Right atrium auricular region (tissue), 2 donors: Measurements from ENCODE around the gene S100A12. TPM values are rescaled to one million over a fixed set of nuclear protein-coding genes. Genes with fewer than 3 reads are reported as not detected.
A peak's percentile ranks its signal among the peaks of the same experiment; 100 is the strongest.

Experiments
- DNase-seq: peaks from one replicate; pipeline ENCODE4 v3.0.0-alpha.2; 2019; ENCODE audit warnings: low spot score
- H3K27ac ChIP-seq, 2 donors: fragments of 200-600 bp; sonication (generic); 1 replicate in 1 of 2; 2 replicates in 1 of 2; pipeline ENCODE4 v1.5.1; 2016 to 2019
- H3K27me3 ChIP-seq, 2 donors: fragments of 200-600 bp; sonication (generic); one replicate each; pipeline versions ENCODE4 v1.5.1 to v1.6.0; 2017 to 2019
- H3K36me3 ChIP-seq: fragments of 200-600 bp; sonication (generic); one replicate; pipeline ENCODE4 v1.5.1; 2016
- H3K4me1 ChIP-seq, 2 donors: fragments of 200-600 bp; sonication (generic); one replicate each; pipeline versions ENCODE4 v1.5.1 to v1.6.0; 2017 to 2019
- H3K4me3 ChIP-seq, 2 donors: fragments of 200-600 bp; sonication (generic); 1 replicate in 1 of 2; 2 replicates in 1 of 2; pipeline ENCODE4 v1.5.1; 2017 to 2019; ENCODE audit warnings: mild to moderate bottlenecking in 1 of 2, moderate library complexity in 1 of 2
- H3K9me3 ChIP-seq, 2 donors: fragments of 200-600 bp; sonication (generic); one replicate each; pipeline ENCODE4 v1.5.1; 2019
- total RNA-seq, 2 donors: library from RNA; depleted of rRNA; stranded (reverse); fragments of >200 nt; gene quantifications; one replicate each; pipeline ENCODE4 v1.1.0, GENCODE V29; 2016
- TF ChIP-seq, protein P1 (sequence below), 2 donors: fragments of 200-600 bp; sonication (generic); IDR thresholded peaks; one replicate each; pipeline ENCODE4 v1.5.1; 2019; ENCODE audit warnings: antibody characterized with exemption in 2 of 2

S100A12 gene
- total RNA-seq, 2 donors from 2014 or later: 5.5 to 5.7 TPM

- TF ChIP-seq, protein P1, sequence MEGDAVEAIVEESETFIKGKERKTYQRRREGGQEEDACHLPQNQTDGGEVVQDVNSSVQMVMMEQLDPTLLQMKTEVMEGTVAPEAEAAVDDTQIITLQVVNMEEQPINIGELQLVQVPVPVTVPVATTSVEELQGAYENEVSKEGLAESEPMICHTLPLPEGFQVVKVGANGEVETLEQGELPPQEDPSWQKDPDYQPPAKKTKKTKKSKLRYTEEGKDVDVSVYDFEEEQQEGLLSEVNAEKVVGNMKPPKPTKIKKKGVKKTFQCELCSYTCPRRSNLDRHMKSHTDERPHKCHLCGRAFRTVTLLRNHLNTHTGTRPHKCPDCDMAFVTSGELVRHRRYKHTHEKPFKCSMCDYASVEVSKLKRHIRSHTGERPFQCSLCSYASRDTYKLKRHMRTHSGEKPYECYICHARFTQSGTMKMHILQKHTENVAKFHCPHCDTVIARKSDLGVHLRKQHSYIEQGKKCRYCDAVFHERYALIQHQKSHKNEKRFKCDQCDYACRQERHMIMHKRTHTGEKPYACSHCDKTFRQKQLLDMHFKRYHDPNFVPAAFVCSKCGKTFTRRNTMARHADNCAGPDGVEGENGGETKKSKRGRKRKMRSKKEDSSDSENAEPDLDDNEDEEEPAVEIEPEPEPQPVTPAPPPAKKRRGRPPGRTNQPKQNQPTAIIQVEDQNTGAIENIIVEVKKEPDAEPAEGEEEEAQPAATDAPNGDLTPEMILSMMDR (IDR thresholded peaks at IDR 0.05): no peak
- H3K4me3 ChIP-seq: no peak overlapping the region
- H3K27me3 ChIP-seq: no peaks in the 10 kb centered on the region
- H3K4me1 ChIP-seq: no peaks in the 10 kb centered on the region
- H3K9me3 ChIP-seq: no peaks in the 10 kb centered on the region
- H3K36me3 ChIP-seq: no peaks in the 10 kb centered on the region
- no peak overlapping the region for H3K27ac ChIP-seq
- DNase-seq: peak; percentile 21
These were observed 11.8 kb downstream of the S100A12 start for GRCh38 chr1:153363641-153364040.

DNA sequence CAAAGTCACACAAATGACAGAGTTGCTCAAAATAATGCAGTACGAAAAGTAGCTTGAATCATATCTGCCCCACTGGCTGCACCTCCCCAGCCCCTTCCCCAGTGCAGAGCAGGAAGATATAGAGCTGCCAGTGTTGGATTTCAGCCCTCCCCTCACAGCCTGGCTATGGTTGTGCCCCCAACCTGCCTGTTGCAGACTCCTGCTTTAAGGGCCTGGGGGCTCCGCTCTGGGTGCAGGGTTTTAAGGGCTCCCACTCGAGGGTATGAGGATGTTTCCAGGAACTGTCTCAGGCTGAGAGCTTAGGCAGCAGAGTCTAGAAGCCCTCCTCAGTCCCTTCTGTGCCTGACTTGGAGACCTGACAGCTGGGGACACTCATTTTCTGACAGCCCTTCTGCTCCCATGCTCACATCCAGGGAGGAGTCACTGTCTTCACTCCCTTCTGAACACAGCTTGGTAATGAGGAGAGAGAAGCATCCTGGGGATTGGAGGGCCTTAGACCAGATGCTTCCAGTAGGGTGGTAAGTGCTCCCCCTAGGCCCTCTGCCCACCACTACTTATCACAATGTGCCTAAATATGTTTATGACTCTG is 13.1 kb downstream of the S100A12 start:
- TF ChIP-seq, protein P1 (IDR thresholded peaks at IDR 0.05): no peak
- H3K9me3 ChIP-seq: no peaks in the 10 kb centered on the region
- H3K4me1 ChIP-seq: no peaks in the 10 kb centered on the region
- peak; percentile 50 for DNase-seq
- no peaks in the 10 kb centered on the region for H3K27me3 ChIP-seq
- H3K27ac ChIP-seq: no peak overlapping the region
- H3K36me3 ChIP-seq: no peaks in the 10 kb centered on the region
- H3K4me3 ChIP-seq: no peak overlapping the region

- no peak overlapping the region for H3K4me3 ChIP-seq
- no peak overlapping the region for H3K27ac ChIP-seq
- H3K9me3 ChIP-seq: no peaks in the 10 kb centered on the region
- no peaks in the 10 kb centered on the region for H3K36me3 ChIP-seq
- TF ChIP-seq, protein P1 (IDR thresholded peaks at IDR 0.05): no peak
- no peaks in the 10 kb centered on the region for H3K27me3 ChIP-seq
- no peak for DNase-seq
- no peaks in the 10 kb centered on the region for H3K4me1 ChIP-seq
These were observed 13.8 kb downstream of the S100A12 start for GRCh38 chr1:153361480-153362109.

GRCh38 chr1:153360592-153361479 is 14.6 kb downstream of the S100A12 start:
- no peak overlapping the region for H3K27ac ChIP-seq
- H3K27me3 ChIP-seq: no peaks in the 10 kb centered on the region
- no peaks in the 10 kb centered on the region for H3K9me3 ChIP-seq
- DNase-seq: peak; percentile 28
- no peaks in the 10 kb centered on the region for H3K4me1 ChIP-seq
- no peak overlapping the region for H3K4me3 ChIP-seq
- TF ChIP-seq, protein P1 (IDR thresholded peaks at IDR 0.05): no peak
- H3K36me3 ChIP-seq: no peaks in the 10 kb centered on the region

DNA sequence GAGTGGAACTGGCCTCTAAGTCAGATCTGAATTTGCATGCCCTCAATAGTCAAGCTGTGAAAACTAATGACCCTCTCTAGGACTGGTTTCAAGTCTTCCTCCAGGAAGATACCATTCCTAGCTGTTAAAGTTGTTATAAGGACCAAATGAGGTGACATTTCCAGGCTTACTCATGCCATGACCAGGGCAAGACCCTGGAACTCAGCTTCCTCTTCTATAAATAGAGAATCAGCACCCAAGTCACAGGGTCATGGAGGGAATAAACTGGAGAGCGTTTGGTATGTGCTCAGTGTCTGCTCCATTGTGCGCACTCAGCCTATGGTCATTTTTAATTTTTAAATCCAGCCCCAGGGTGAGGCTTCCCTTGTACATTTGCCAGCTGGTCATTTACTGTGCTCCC is 15.2 kb downstream of the S100A12 start:
- Histone ChIP-seq H3K4me1 (no peaks in the 10 kb centered on the region), H3K27ac (no peak overlapping the region), H3K9me3 (no peaks in the 10 kb centered on the region), H3K4me3 (no peak overlapping the region), H3K36me3 (no peaks in the 10 kb centered on the region), H3K27me3 (no peaks in the 10 kb centered on the region)
- TF ChIP-seq, protein P1 (IDR thresholded peaks at IDR 0.05): no peak
- DNase-seq: no peak
